Stimulated activated CD4-positive, alpha-beta T cell treated with anti-CD3 and anti-CD28 coated beads, Interleukin-4, amount 100 ng/mL, for 1 hour (primary cell): ENCODE data around the gene ATE1.
"Not testable (repeated sequence)": the region's sequence is repeated elsewhere in the genome, so short reads cannot be mapped to it uniquely, and the experiment has no call there.

Experiments used
- DNase-seq: peaks from one replicate; pipeline ENCODE4 v3.0.0-alpha.2; 2020

Gene ATE1

GRCh38 chr10:121826773-121827172 lies 101.1 kb downstream of the ATE1 start:
- DNase-seq, result not testable (repeated sequence)

GRCh38 chr10:121823993-121824463 lies 103.8 kb downstream of the ATE1 start:
- DNase-seq, result no peak

- DNase-seq, result no peak
Observed at GRCh38 chr10:121822724-121823123, 105.1 kb downstream of the ATE1 start.

GRCh38 chr10:121822180-121822579 lies 105.7 kb downstream of the ATE1 start:
- no peak for DNase-seq

- no peak for DNase-seq
Observed at GRCh38 chr10:121819049-121819448, 108.8 kb downstream of the ATE1 start.

GRCh38 chr10:121818599-121818998 lies 109.2 kb downstream of the ATE1 start:
- no peak for DNase-seq

- no peak for DNase-seq
Observed at GRCh38 chr10:121816197-121816596, 111.6 kb downstream of the ATE1 start.

- DNase-seq, result no peak
Observed at GRCh38 chr10:121813857-121814256, 114.0 kb downstream of the ATE1 start.

GRCh38 chr10:121813211-121813815 lies 114.5 kb downstream of the ATE1 start:
- no peak for DNase-seq

- DNase-seq, result no peak
Observed at GRCh38 chr10:121812031-121812430, 115.8 kb downstream of the ATE1 start.

GRCh38 chr10:121811386-121811785 lies 116.4 kb downstream of the ATE1 start:
- no peak for DNase-seq

- no peak for DNase-seq
Observed at GRCh38 chr10:121808835-121809234, 119.0 kb downstream of the ATE1 start.

GRCh38 chr10:121804460-121804859 lies 123.4 kb downstream of the ATE1 start:
- no peak for DNase-seq

GRCh38 chr10:121803611-121804010 lies 124.2 kb downstream of the ATE1 start:
- no peak for DNase-seq

GRCh38 chr10:121800831-121801230 lies 127.0 kb downstream of the ATE1 start:
- no peak for DNase-seq

GRCh38 chr10:121800146-121800545 lies 127.7 kb downstream of the ATE1 start:
- DNase-seq, result no peak

- no peak for DNase-seq
Observed at GRCh38 chr10:121797490-121797889, 130.3 kb downstream of the ATE1 start.

- DNase-seq, result no peak
Observed at GRCh38 chr10:121796342-121796741, 131.5 kb downstream of the ATE1 start.

GRCh38 chr10:121792198-121792597 lies 135.6 kb downstream of the ATE1 start:
- no peak for DNase-seq

GRCh38 chr10:121791761-121792160 lies 136.1 kb downstream of the ATE1 start:
- no peak for DNase-seq

GRCh38 chr10:121788717-121789116 lies 139.1 kb downstream of the ATE1 start:
- DNase-seq, result no peak

GRCh38 chr10:121788115-121788514 lies 139.7 kb downstream of the ATE1 start:
- DNase-seq, result no peak

- no peak for DNase-seq
Observed at GRCh38 chr10:121787169-121787568, 140.7 kb downstream of the ATE1 start.

- no peak for DNase-seq
Observed at GRCh38 chr10:121783782-121784372, 144.0 kb downstream of the ATE1 start.

GRCh38 chr10:121781101-121781500 lies 146.7 kb downstream of the ATE1 start:
- DNase-seq, result no peak
